ENCODE results near the gene PZP.

GRCh38 chr12:9109737-9110491 lies 98.3 kb downstream of the PZP start:
- TF ChIP-seq POLR2A (IDR thresholded peaks at IDR 0.05; ENCODE audit: low read length): no peak
- TF ChIP-seq GATA1 (IDR thresholded peaks at IDR 0.05; ENCODE audit: low read depth, low read length): no peak
